GM13977 (cell line): ENCODE data around the gene BAIAP2.

Experiments used
- DNase-seq: peaks from one replicate; pipeline ENCODE4 v3.0.0; 2012; ENCODE audit warnings: low spot score
- CTCF ChIP-seq: IDR thresholded peaks from 2 replicates; pipeline ENCODE4 v1.5.1; 2012; ENCODE audit warnings: mild to moderate bottlenecking, control low read depth; ENCODE audit not compliant: insufficient read depth; ENCODE audit errors: extremely low read depth, missing control alignments
- in situ Hi-C: fragments of 300-500 bp; cut with MboI; formaldehyde crosslinking; loops from one replicate; pipeline ENCODE4 v1.12.0; 2022; ENCODE audit warnings: low sequenced_read_pairs, low pct_unique_long_range_greater_than_20kb, mixed read lengths, inconsistent platforms; ENCODE audit not compliant: unreplicated experiment

BAIAP2 gene

GRCh38 chr17:81040791-81041337 lies 5.9 kb downstream of the BAIAP2 start:
- peak; percentile 49 for TF ChIP-seq CTCF
- in situ Hi-C loops = no loop called here
- peak; percentile 62 for DNase-seq

GRCh38 chr17:81042606-81043005 lies 7.7 kb downstream of the BAIAP2 start:
- no peak for DNase-seq
- TF ChIP-seq CTCF = no peak
- in situ Hi-C loops = no loop called here

GRCh38 chr17:81043319-81043724 lies 8.4 kb downstream of the BAIAP2 start:
- no peak for DNase-seq
- in situ Hi-C loops = no loop called here
- no peak for TF ChIP-seq CTCF

- no peak for DNase-seq
- TF ChIP-seq CTCF = no peak
- in situ Hi-C loops = no loop called here
These were observed 8.9 kb downstream of the BAIAP2 start for GRCh38 chr17:81043725-81044427.

GRCh38 chr17:81044428-81044763 lies 9.4 kb downstream of the BAIAP2 start:
- in situ Hi-C loops = no loop called here
- DNase-seq = no peak
- no peak for TF ChIP-seq CTCF

- in situ Hi-C loops = no loop called here
- TF ChIP-seq CTCF = no peak
- no peak for DNase-seq
These were observed 10.0 kb downstream of the BAIAP2 start for GRCh38 chr17:81044764-81045589.
